Neural progenitor cell (in vitro differentiated cells): ENCODE results near the gene VPS26A.

Experiments
- CTCF ChIP-seq: fragments of 200-600 bp; sonication (generic); IDR thresholded peaks from 2 replicates; pipeline ENCODE4 v1.5.1; 2017; ENCODE audit warnings: antibody characterized with exemption, mild to moderate bottlenecking
- EZH2 ChIP-seq: fragments of 200-600 bp; sonication (generic); IDR thresholded peaks from 2 replicates; pipeline ENCODE4 v1.6.1; 2017; ENCODE audit warnings: antibody characterized with exemption, mild to moderate bottlenecking, moderate library complexity
- EZH2phosphoT487 ChIP-seq: fragments of 200-600 bp; sonication (generic); IDR thresholded peaks from 2 replicates; pipeline ENCODE4 v1.6.1; 2017; ENCODE audit warnings: antibody characterized with exemption

DNA sequence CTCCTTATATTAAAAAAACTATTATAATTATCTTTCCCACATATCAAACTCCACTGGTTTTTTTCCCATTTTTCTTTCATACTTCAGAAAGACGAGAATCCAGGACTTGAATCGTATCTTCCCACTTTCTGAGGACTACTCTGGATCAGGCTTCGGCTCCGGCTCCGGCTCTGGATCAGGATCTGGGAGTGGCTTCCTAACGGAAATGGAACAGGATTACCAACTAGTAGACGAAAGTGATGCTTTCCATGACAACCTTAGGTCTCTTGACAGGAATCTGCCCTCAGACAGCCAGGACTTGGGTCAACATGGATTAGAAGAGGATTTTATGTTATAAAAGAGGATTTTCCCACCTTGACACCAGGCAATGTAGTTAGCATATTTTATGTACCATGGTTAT, 20.2 kb upstream of the VPS26A start:
- no peak for TF ChIP-seq CTCF
- no peak for TF ChIP-seq EZH2phosphoT487
- no peak for TF ChIP-seq EZH2
